Measurements from ENCODE around the gene PRDM12.

DNA sequence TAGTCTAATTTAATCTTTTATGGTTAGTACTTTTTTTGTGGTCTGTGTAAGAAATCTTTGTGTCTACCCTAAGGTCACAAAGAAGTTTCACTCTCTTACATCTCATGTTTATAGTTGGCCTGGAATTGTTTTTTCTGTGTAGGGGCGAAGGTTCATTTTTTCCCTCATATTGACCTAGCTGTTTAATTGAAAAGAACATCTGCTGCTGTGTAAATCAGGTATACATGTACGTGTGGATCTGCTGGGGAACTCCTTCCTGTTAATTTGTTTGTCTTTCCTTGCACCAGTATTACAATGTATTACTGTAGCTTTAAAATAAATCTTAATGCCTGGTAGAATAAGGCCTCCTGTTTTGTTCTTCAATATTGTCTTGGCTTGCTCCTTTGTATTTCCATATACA lies 67.0 kb downstream of the PRDM12 start:
- TF ChIP-seq POLR2A (IDR thresholded peaks at IDR 0.05) (no peak), POLR2AphosphoS5 (IDR thresholded peaks at IDR 0.05) (no peak)
- TF ChIP-seq, protein P1, sequence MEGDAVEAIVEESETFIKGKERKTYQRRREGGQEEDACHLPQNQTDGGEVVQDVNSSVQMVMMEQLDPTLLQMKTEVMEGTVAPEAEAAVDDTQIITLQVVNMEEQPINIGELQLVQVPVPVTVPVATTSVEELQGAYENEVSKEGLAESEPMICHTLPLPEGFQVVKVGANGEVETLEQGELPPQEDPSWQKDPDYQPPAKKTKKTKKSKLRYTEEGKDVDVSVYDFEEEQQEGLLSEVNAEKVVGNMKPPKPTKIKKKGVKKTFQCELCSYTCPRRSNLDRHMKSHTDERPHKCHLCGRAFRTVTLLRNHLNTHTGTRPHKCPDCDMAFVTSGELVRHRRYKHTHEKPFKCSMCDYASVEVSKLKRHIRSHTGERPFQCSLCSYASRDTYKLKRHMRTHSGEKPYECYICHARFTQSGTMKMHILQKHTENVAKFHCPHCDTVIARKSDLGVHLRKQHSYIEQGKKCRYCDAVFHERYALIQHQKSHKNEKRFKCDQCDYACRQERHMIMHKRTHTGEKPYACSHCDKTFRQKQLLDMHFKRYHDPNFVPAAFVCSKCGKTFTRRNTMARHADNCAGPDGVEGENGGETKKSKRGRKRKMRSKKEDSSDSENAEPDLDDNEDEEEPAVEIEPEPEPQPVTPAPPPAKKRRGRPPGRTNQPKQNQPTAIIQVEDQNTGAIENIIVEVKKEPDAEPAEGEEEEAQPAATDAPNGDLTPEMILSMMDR (IDR thresholded peaks at IDR 0.05), result no peak

Measured in breast epithelium (tissue), 3 donors.